GM18499 (cell line): Measurements from ENCODE around the gene HAUS6.
"Not testable (repeated sequence)": the region's sequence is repeated elsewhere in the genome, so short reads cannot be mapped to it uniquely, and the experiment has no call there.

Source experiments
- ATAC-seq: cut with Tn5 transposase; IDR thresholded peaks from one replicate; pipeline ENCODE4 v1.9.1; 2021; ENCODE audit warnings: moderate number of reproducible peaks; ENCODE audit not compliant: insufficient read depth, unreplicated experiment

The HAUS6 gene

GRCh38 chr9:19119246-19119645, 16.5 kb upstream of the HAUS6 start:
- ATAC-seq, result no peak

GRCh38 chr9:19117039-19117716, 14.5 kb upstream of the HAUS6 start:
- no peak for ATAC-seq

- no peak for ATAC-seq
Observed at GRCh38 chr9:19116107-19116790, 13.5 kb upstream of the HAUS6 start.

- no peak for ATAC-seq
Observed at GRCh38 chr9:19114680-19115270, 12.1 kb upstream of the HAUS6 start.

GRCh38 chr9:19113964-19114679, 11.4 kb upstream of the HAUS6 start:
- ATAC-seq, result no peak

- ATAC-seq, result not testable (repeated sequence)
Observed at GRCh38 chr9:19113064-19113611, 10.4 kb upstream of the HAUS6 start.

GRCh38 chr9:19108038-19108437, 5.3 kb upstream of the HAUS6 start:
- ATAC-seq, result no peak

GRCh38 chr9:19104515-19105282, 2.0 kb upstream of the HAUS6 start:
- ATAC-seq, result no peak

- peak; percentile 17 for ATAC-seq
Observed at GRCh38 chr9:19102181-19102630, 498 bp downstream of the HAUS6 start.

GRCh38 chr9:19101203-19101602, 1.5 kb downstream of the HAUS6 start:
- no peak for ATAC-seq

- ATAC-seq, result not testable (repeated sequence)
Observed at GRCh38 chr9:19097431-19097830, 5.3 kb downstream of the HAUS6 start.

- ATAC-seq, result no peak
Observed at GRCh38 chr9:19087106-19088000, 15.4 kb downstream of the HAUS6 start.

GRCh38 chr9:19085295-19085694, 17.4 kb downstream of the HAUS6 start:
- ATAC-seq, result no peak

GRCh38 chr9:19074836-19075235, 27.9 kb downstream of the HAUS6 start:
- ATAC-seq, result no peak

GRCh38 chr9:19074229-19074628, 28.5 kb downstream of the HAUS6 start:
- ATAC-seq, result no peak

GRCh38 chr9:19057033-19057432, 45.7 kb downstream of the HAUS6 start:
- ATAC-seq, result no peak

GRCh38 chr9:19050637-19051591, 51.8 kb downstream of the HAUS6 start:
- ATAC-seq, result no peak
